Smooth muscle cell of the brain vasculature (primary cell): Measurements from ENCODE around the gene ROBO1.

Experiments
- DNase-seq: peaks from one replicate; pipeline ENCODE4 v3.0.0-alpha.2; 2012; ENCODE audit warnings: low read depth, low spot score

The ROBO1 gene

DNA sequence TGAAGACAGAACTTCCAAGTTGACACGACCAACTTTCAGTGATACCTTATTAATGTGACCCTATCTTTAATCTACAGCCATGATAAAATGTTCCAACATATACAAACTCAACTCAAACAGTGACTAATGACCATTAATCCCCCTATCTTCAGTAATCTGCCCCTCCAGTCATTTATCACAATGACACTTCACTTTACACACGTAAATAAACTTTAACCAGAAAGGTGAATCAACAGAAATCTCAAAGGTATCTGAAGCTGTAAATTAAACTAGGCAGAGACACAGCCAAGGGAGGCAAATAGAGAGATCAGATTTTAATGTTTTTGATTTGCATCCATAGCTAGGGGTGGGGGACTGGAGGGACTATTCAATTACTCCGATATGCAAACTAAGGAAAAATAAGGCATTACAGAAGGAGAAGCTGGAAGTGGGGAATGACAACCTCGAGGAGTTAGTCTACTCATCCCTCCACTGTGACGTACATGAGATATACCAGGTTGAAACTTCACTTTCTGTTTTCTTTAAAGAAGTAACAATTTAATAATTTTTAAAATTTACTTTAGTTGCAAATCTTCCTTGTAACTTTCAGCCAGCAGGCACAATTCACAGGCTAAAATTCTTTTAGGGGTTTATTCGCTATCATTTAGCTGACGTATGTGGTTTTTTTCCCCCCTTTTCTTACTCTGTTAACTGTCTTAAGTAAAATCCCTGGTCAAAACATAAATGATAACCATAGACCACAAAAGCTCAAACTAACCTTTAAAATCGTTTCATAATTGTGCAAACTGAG is 751.0 kb downstream of the ROBO1 start:
- DNase-seq: no peak

DNA sequence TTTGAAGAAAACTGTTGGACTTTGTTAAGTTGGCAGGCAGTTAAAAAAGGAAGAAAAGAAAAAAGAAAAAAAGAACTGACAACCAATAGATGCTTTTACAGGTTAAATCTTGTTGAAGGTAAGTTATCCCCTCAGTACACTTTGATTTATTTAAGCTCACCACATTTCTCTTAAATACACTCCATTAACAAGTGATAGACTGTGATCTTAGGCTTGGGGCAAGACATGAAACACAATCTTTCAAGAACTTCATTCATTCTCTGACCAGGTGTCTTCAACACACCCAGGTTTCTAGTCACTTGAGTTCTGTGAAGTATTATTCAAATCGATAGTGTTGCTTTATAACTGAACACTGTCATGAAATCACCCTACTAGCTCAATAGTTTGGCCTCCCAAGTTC is 751.9 kb downstream of the ROBO1 start:
- no peak for DNase-seq

DNA sequence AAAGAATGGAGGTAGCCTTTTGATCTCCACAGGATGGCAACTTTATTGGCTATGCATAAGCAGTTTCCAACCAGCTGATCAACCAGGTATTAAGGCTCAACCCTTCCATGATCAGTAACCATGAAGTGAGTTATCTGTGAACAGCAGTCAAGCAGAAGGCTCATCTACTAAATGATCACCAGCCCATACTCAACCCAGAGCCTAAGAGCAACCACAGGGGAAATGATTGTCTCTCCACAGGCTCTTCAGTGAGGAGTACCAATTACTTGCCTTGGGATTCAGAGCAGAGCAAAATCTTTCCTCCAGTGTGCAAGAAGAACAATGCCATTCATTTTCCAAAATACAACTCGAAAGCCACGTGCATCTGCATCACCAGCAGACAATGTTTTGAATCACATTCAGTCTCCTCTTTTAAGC is 754.8 kb downstream of the ROBO1 start:
- DNase-seq: no peak

DNA sequence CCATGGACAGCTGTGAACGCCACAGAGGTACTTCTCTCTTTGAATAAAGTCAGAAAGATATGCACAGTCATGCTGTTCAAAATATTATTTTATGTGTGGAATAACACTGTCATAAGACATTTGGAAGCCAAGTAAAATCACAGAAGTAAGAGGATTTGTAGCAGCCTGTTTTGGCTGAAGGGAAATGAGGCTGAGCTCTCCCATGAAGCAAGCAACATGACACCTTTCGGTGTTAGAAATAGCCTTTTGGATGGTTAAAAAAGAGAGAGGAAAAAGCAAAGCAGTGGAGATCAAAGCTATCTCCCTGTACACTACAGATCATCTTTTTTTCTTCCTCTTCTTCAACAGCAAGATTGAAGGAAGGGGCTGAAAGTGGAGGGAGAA is 755.3 kb downstream of the ROBO1 start:
- no peak for DNase-seq

DNA sequence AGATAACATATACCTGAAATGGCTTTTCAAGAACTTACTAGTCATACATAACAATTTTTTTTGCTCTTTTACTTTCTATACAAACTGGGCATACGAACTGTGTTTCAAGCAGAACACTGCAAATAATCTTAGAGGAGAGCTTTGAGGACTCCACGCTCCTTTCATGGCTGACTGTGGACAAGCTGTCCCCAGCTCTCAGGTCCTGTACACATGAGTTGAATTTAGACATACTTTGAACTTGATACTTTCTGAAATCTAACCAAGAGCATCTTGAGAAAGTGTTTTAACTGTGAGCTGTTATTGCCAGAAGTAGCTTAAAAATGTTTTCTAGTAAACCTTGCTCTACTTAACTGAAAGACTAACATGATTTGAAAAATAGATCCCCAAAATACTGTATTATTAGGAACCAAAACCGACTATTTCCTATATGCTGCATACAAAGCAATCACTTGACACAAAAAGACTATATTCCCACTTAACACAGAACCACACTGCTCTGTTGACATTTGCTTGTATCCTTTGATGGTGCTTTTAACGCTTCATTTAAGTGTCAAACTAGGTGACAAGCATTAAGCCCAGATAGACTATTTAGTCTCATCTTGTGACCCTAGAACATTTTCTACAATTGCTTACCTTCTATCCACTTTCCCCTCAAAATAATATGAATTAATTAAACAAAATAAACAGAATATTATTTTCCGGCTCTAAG is 755.8 kb downstream of the ROBO1 start:
- DNase-seq: no peak

DNA sequence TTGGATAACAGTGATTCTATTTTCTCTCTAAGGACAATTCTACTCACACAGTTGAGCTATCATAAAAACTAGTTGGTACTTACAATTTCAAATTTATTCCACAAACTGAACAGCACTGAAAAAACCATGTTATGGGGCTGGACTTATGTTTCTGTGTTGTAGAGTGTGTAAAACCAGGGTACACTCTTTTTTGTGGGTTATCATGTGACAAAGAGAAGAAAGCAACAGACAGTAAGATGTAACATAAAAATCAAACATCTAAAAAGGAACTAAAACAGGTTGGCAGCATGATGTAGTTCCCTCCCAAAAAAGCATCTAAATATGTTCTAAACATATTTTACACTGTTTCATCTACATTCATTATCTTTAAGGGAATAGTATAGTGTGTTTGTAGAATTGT is 757.9 kb downstream of the ROBO1 start:
- DNase-seq: no peak

DNA sequence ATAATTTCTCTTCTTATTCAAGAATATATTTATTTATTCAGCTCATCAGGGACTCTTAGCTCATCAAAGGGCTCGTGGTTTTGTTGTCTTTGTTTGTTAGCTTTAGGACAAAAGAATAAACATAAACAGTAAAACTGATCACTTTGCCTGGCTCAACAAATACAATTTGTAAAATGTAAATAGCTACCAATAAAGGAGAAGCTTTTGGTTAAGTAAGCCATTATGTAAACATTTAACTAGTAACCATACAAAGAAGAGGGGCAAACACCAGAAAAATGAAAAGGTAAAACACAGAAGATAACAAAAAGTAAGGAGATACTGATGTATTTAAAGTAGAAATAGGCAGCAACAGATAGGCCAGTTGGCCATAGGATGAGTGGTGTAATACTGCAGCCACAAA is 761.7 kb downstream of the ROBO1 start:
- no peak for DNase-seq

DNA sequence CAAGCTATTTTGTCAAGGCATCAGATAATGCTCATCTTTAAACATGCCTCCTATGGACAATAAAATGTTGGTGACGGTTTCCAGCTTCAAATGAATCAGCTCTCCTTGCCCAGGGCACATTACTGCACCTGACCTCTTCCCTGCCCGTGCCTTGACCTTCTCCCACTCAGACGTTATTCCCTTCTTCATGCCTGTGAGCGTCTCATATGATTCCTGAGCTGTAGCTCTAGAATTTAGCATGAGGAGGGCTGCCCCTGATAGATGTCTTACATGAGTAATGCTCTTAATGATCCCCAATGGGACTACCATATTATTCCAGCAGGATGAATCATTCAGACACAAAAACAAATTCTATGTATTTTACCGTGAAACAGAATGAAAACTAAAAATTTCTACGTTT is 762.7 kb downstream of the ROBO1 start:
- DNase-seq: no peak

DNA sequence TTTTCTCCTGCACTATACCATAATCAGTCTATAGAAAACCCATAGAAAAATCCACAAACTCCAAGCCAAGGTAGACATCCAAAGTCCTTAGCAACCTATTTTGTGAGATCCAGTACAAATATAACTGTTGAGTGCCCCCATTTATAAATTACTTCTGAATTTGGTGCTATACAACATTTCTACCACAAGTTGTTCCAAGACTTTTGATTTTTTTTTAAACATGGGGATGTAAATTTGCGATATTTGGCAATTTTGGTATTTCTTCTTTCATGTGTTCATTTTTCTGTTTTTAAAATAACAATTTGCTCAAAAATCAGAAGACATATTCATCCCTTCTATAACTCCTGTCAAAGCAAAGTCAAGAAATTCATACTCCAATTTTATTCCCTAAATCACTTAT is 763.8 kb downstream of the ROBO1 start:
- no peak for DNase-seq

DNA sequence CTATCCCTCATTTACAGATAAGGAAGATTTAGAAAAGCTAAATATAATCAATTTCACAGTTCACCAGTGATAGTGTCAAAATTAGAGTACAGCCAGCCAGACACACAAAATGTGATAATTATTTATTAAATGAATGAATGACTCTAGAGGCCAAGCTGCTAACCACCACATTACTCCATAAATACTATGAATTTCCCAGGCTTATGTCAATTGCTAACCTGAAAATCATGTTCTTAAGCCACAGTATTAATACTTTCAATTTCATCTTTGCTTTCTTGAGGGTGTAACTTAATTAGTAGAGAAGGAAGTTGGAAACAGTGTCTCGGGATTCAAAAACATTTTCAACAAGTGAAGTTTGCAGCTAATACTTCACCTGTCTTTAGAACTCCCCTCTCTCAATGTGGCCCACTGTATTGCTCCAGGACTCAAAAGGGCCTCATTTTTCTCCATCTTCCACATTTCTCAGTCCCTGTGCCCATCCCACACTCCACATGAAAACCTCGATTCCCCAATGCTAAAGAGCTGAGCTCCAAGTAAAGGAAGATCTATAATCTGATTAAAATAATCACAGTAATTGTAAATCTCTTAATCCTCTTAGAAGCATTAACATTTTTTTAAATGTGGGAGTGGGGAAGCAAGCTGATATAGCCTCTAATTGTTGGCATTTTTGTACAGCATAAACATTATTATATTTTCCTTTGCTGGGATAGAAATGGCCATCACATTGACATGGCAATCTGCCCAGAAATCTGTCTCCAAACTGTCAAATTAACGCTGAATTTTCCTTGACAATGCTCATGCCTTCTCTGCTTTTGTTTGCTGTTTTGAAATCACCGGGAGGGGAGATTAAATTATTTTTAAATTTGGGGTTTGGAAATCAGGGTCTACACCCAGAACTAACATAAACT is 765.1 kb downstream of the ROBO1 start:
- no peak for DNase-seq

DNA sequence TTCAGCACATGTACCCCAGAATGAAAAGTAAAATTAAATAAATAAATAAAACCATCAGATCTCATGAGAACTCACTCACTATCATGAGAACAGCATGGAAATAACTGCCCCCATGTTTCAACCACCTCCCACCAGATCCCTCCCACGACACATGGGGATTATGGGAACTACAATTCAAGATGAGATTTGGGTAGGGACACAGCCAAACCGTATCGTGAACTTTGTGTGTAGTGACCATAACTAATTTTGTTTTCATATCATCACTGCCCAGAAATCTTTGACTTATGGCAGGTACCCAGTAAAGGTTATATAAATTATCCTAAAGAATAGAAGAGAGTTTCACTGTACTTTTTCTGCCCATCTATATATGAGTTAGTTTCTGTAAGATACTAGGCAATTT is 766.5 kb downstream of the ROBO1 start:
- no peak for DNase-seq

DNA sequence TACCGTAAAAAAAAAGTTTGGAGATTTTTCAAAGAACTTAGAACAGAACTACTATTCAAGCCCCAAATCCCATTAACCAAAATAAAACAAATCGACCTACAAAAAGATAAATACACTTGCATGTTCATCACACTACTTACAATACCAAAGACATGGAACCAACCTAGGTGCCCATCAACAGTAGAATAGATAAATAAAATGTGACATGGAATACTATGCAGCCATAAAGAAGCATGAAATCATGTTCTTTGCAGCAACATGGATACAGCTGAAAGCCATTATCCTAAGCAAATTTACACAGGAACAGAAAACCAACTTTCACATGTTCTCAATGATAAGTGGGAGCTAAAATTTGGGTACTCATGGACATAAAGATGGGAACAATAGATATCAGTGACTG is 768.7 kb downstream of the ROBO1 start:
- DNase-seq: no peak

DNA sequence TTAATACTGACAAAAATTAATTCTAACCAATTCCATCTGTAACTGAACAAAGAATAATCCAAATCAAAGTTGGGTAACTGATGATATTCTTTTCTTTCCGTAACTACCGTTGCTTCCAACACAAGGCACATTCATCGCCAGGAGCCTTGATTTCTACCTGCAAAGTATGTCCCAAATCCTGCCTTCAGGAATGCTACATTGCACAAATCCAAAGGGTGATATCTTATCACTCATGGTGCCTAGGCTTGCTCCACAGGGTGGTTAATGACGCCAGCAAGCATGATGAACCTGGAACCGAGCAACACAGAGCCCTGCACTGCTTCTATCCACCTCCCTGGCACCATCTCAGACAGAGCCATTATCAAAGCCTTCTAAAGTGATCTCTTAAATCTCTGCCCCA is 772.7 kb downstream of the ROBO1 start:
- no peak for DNase-seq

DNA sequence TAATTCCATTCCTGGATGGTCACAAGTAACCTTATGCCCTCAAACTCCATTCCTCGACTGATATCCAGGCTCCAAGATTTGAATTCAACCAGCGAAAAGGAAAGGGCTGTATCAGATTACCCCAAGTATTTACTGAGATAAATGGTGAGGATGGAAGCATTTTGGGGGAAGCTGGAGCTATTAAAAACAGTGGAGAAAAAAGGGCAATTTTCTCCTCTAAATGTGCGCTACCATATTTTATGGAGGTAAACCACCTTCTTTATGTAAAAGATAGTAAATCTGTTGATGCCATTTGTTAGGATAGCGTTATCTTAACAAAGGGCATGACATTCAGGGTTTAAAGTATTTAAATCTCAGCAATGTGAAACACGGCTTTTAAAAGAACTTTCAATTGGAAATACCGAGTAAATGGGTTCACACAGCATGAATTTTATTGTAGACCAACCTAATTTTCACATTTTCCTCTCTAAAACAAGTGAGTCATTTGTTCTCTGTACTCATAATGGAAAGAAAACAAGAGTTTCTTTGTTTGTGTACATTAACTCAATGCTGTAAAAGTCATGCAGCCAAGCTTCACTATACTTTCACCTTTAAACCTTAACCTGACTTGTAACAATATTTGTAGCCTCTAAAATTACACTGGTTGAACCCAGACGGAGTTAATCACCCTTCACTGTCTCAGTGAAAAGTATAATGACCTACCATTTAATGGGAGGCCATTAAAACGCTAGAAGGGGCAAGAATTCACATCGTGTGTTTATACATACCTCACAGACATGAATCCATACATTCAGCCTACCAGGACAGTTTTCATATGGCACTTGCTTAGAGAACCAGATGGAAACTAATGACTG is 773.4 kb downstream of the ROBO1 start:
- no peak for DNase-seq

DNA sequence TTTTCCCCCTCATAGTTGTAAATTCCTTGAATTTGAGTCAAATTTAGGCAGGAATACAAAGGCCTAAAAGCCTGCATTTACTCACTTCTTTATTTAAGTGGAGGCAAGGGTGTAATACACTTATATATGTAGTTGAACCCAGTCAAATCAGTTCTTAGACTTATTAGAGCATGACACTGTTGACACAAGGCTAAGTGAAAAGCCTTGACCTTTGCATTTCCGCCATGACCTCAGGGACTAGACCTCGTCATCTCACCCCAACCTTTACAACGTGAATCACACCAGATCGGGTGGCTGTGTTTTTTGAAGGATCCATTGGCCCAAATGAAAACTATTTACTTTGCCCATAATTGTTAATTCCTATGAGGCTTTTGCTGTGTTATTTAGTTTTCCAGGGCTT is 774.4 kb downstream of the ROBO1 start:
- no peak for DNase-seq

DNA sequence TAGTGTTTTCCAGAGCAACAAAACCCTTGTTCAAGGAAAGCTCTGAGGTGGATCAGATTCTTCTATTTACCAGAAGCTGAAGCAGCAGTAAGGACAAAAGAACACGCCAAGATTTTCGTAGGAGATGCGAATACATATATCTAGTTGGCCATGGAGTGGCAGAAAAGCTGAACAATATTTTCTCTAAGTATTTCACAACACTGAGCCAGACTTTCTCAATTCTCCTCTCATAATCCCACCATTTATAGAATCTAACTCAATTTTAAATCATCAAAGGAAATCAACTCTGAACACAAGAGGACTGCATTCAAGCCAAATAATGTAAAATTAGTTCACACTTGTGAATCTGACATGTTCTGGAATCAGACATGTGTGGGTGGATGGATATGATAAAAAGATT is 775.0 kb downstream of the ROBO1 start:
- DNase-seq: no peak

DNA sequence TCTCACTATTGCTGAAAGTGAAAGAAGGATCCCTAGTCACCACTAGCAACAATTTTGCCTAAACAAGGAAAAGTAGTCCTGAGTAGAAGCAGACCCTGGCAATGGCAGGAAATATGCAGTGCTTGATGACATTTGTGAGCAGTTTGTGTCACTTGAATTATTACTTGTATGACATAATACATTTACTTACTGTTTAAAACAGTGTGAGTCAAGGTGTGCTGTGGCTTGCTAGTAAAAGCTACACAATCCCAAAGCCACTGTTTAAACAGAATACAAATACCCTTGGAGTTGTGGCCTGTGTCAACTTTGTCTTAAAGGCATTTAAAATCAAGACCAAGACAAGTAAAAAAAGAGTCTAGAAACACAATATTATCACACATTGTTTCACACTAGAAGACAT is 775.4 kb downstream of the ROBO1 start:
- DNase-seq: no peak

DNA sequence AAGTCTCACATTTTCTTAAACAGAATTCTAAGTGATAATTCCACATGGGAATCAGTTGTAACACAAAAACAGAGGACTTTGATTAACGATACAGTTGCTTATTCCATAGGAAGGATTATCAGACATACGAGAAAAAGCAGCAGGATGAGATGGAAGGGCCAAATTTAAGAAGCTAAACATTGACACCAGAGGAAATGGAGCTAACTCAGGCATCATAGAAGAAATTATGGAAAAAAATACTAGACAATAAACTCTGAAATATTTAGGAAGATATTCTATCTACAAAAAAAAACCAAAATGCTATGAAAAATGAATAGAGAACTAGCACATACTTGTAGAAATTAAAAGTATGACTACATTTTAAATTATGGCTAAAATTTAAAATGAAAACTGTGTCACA is 776.1 kb downstream of the ROBO1 start:
- DNase-seq: no peak

DNA sequence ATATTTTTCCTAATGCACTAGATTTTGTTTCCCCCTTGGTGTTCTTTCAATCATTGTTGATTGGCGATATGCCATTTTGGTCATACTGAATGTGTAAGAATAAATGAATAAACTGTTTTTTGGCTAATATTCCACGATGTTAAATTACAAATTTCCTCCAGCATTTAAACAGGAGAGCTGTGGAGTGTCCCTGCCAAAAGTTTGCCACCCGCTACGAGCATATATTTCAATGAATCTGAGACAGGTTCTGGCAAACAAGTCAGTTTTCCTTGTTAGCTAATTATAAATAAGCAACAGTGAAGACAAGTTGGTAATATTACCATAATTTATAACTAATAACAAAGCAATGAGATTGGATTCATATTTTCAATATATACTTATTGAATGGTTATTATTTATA is 777.6 kb downstream of the ROBO1 start:
- DNase-seq: no peak

DNA sequence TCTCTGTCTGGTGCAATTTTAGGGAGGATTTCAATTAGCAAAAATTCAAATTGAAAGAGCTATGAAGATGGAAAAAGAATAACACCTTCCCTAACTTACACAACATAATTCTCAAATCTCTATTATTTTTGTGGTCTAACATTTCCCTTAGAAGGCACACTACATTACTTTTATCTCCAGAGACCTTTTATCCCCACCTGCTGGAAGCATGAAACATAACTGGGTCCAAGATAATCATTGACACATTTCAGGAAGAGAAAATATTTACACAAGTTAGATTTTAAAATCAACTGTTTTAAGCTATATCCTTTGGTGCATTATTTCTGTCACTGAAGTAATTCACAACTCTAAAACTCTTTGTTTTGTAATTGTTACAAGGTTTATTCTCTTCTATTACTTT is 779.5 kb downstream of the ROBO1 start:
- no peak for DNase-seq

DNA sequence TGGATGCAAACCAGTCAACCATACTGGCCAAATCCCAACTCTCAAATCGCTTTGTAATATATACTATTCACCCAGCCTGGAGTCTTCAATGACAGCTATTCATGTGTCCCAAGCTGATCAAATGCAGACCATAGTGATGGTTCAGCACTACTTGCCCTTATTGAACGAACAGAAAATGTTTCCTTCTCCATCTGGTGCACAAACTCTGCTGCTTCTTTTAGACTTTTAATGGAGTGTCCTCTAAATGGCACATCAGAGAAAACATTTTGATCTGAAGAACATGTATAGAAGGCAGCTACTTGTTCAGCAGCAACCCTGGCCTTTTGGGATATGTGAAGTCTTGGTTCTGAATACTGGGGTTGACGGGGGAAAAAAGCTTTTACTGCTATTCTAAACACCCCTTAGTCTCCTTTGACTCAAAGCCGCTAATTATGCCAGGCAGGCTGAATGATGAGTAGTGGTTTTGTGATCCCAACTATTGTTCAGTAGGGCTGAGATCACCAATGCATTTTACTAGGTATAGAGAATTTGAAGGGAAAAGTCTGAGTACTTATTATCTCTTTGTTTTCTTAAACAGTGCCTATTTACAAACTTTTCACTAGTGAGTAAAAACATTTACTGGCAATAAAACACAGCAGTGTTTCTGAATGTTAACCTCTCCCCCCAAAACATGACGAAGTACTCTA is 781.2 kb downstream of the ROBO1 start:
- DNase-seq: no peak
